GM21717 (cell line): Measurements from ENCODE around the gene EIF2D.

ENCODE experiments used
- ATAC-seq: cut with Tn5 transposase; IDR thresholded peaks from one replicate; pipeline ENCODE4 v1.9.1; 2021; ENCODE audit warnings: mild to moderate bottlenecking, moderate library complexity; ENCODE audit not compliant: unreplicated experiment

EIF2D gene

DNA sequence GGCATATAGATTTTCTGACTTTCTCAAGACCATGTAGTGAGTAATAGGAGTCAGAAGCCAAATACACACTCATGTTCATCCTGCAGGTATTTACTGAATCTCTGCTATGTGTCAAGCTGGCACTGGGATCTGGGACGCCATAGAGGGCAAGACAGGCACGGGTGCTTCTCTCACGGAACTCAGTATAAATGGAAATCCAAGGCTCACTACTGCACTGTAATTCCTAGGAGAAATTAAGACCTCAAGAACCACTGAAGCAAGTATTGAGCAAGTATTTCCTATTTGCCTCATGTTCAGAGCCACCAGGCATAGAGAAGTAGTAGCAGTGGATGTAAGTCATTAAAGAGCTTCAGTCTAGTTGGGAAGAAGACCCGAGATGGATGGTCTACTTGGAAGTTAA is 38.9 kb downstream of the EIF2D start:
- ATAC-seq: no peak

DNA sequence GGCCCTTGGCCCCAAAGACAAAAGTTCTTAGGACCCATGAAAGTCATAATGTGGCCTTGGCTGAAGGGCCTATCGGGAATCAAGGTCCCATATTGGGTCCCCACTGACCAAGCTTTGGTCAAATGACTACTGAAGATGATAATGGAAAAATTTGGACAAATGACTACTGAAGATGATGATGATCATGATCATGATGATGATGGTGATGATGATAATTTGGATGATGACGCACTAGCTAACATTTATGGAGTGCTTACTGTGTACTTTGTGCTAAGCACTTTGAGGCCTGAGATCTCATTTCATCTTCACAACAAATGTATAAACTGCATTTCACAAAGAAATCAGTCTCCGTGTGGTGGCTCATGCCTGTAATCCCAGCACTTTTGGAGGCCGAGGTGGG is 39.4 kb downstream of the EIF2D start:
- no peak for ATAC-seq

- ATAC-seq: no peak
Observed at GRCh38 chr1:206570529-206570928, 41.7 kb downstream of the EIF2D start.

GRCh38 chr1:206569556-206569955 is 42.7 kb downstream of the EIF2D start:
- ATAC-seq: no peak

DNA sequence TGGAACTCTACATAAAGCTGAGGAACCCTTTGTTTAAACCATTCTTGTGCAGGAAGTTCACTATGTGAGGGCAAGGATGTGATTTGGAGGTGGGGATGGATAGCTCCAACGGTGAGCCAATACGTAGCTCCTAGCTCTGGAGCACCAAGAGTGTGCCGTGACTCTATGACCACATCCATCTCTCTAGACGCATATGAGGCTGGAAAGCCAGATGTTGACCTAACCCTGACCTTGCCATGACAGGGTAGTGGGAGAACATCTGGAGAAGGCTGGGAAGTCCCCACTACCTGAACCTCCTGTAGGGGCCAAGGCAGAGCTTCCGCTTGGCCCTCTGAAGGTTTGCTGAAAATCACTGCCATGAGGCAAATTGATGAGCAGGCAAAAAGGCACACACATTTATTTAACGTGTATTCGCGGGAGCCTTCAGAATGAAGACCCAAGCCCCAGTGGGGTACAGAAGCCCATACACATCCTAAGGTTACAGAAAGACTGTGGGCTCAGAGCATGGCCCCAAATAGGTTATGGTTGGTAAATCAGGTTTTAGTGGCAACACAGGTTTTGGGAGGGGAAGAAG is 43.4 kb downstream of the EIF2D start:
- no peak for ATAC-seq

GRCh38 chr1:206568256-206568655 is 44.0 kb downstream of the EIF2D start:
- no peak for ATAC-seq

- no peak for ATAC-seq
Observed at GRCh38 chr1:206566999-206567398, 45.3 kb downstream of the EIF2D start.

DNA sequence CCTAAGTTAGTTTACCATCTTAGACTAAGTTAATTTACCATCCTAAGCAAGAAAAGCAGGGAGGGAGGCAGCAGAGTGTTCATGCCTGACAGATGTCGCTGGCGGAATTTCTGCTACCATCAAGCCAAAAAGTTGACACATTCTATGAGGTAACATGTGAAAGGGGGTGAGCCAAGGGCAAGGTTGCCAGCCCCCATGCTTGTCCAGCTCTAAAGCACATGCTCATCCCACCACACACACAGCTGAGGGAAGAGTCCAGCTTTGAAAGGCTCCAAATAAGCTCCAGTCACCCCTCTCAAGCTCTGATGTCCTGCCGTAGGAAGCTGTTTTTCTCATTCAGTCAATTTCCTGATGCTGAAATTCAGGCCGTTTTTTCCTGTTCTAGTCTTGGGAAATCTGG is 46.3 kb downstream of the EIF2D start:
- no peak for ATAC-seq

- ATAC-seq: peak; percentile 34
Observed at GRCh38 chr1:206563367-206564207, 48.7 kb downstream of the EIF2D start.

GRCh38 chr1:206560007-206560716 is 52.1 kb downstream of the EIF2D start:
- ATAC-seq: no peak

GRCh38 chr1:206559672-206559995 is 52.6 kb downstream of the EIF2D start:
- ATAC-seq: no peak

DNA sequence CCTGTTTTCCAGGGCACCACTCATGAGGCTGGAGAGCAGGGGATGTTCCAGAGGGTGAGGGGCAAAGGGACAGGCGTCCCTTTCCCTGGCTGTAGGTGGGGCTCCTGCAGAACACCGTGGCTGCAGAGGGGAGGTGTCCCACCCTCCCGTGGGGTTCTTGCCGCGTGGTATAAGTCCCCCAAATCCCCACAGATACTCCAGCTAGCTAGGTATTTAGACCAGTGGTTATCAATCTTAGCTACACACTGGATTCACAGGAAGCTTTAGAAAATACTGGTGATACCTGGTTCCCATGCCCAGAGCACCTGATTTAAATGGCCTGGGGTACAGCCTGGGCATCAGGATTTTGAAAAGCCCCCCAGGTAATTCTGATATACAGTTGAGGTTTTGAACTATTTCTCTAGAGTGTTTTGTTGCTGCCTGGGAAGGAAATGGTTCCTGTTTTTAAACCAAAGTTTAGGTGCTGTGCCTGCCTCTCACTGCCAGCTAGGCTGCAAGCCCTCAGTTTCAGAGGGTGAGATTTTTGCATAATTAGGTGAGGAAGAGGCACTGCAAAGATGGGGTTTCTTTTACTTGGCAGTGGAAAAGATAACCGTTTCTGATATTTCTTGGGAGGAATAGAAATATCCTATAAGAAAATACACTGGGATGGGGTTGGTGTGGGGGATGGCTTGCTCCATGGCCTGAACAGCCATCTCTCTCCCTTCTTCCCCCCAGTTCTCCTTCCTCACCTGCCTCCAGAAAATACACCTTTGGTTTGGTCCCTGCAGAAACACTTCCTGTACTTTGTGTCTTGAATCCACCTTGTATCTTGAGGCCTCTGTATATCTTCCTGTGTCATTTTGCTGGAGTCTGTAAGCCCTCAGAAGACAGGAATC is 53.2 kb downstream of the EIF2D start:
- no peak for ATAC-seq

DNA sequence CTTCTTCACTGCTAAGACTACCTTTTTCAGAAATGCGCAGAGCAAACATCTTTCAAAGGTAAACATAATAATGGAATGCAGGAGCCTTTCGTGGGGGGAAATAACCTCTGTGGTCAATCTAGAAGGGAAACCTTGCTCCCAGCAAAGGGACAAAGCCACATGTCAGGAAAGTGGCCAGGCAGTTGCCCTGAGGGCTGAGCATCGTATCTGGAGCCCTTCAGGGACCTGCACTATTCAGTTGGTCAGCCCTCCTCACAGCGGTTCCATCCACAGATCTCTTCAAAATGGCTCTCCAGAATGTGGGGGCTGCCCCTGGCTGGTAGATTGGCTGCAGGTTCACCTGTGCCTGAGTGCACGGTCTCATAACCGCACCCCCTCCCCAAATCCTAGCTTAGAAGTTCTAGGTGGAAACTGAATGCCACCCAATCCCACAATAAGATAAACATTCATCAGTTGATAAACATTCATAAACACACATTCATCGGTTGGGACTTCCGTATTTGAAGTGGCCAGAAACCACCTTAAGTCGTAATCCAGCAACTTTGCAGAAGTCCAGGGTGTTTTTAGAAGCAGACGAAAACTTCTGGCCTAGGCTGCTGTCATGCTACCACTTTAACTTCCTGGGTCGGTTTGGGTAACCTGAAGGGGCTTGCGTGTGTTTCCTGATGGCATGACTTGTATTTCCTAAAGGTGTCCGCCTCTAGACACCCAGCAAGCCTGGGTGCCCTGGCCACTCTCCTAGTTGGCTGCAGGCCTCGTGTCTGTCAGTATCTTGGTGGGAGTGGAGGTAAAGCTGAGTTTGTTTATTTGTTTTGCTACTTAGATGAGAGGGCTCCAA is 54.4 kb downstream of the EIF2D start:
- ATAC-seq: no peak

GRCh38 chr1:206556750-206557635 is 55.3 kb downstream of the EIF2D start:
- peak; percentile 43 for ATAC-seq

DNA sequence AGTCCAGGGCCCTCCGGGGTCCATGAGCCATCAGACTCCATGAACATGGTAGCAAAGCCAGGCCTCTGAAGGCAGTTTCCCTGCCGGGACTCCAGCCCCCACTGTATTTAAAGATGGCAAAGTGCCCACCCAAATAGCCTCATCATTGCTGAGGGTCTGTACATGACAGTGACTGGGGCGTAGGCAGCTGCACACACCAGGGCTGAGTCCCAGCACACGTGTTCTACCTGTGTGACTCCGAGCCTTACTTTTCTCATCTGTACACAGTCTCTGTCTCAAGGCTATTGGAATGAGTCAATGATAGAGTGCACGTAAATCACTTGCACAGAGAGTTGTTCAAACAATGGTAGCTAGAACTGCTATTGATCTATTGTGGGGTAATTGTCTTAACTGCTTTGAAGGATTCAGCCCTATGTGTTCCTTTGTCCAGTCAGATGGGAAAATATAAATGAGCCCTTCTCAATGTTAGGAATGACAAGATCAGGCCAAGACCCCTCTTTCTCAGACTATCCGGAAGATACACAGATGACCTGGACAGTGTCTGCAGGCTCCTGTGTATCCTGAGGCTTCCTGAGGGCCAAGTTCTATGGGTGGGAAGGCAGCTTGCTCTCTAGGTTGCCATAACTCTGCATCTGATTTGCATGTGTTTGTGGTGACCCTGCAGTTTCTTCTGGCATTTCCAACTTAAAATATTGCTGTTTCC is 56.1 kb downstream of the EIF2D start:
- no peak for ATAC-seq

- ATAC-seq: no peak
Observed at GRCh38 chr1:206555473-206555935, 56.8 kb downstream of the EIF2D start.

DNA sequence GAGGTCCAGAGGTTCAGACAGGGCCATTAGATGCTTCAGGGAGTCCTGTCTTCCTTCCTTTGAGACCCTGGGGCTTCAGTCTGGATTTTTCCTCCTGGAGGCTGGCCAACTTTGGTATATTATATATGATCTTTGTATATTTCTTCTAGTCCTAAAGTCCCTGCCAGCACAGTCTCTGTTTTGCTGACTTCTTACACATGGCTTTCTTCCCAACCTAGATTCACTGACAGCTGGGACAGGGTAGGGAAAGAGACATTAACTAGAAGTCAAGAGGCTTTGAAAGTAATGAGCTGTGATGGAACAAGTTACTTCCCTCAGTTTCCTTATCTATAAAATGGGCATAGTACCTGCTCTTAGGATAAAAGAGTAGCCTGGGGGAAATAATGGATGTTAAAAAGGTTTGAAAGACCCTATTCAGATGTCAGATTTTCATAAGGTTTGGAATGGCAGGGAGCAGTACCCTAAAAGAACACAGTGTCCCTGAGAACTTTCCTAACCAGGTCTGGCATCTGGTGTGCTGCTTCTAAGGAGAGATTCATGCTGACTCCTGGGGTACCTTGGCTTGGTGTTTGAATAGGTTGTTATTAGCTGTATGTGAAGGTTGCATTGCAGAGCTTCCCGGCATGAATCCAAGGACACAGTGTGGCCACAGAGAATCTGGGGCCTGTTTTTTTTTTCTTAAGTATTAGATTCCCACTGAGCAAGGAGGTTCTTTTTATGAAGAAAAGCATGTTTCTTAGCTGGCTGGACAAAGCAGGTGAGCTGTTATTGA is 57.4 kb downstream of the EIF2D start:
- ATAC-seq: no peak

DNA sequence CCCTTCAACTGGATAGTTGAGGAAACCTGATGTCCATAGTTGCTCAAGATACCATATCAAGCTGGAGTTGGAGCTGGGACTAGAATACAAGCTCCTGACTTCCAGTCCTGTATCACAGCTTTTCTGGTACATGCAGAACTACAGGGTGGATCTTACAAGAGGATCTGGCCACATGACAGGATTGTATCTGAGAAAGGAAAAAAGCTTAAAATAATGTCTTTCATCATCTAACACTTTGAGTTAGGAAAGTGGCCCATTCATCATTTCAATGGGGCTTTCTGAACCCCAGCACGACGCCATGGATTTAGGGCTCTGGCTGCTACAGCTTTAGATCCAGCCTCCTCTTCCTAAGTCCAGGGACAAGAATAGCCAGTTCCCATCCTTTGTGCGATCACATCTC is 58.1 kb downstream of the EIF2D start:
- ATAC-seq: no peak
